HCT116 (cell line): ENCODE results near the gene SNX10. TPM values are rescaled to one million over a fixed set of nuclear protein-coding genes. Genes with fewer than 3 reads are reported as not detected.

Source experiments
- ATAC-seq: fragments of 200-7000 bp; cut with Tn5 transposase; 2 replicates; pipeline ENCODE4 v1.9.1; 2020; ENCODE audit warnings: mild to moderate bottlenecking, moderate library complexity
- BruUV-seq: library from RNA; stranded (reverse); fragments of 400-500 nt; replicated peaks from 2 replicates; lab custom pipeline; 2021; lab: Mats Ljungman, UMichigan
- CTCF ChIA-PET: fragments of 300-600 bp; sonication (Branson Sonifier 250); formaldehyde crosslinking; loops from one replicate; lab custom pipeline; 2021; ENCODE audit warnings: antibody characterized with exemption; lab: Charles Lee
- POLR2A ChIA-PET: fragments of 300-600, 350-600 bp; sonication (Branson Sonifier 250); formaldehyde crosslinking; loops from one replicate; lab custom pipeline; 2021; ENCODE audit warnings: antibody characterized with exemption; lab: Charles Lee
- RAD21 ChIA-PET, 2 experiments: fragments of 300-600 bp; sonication (Branson Sonifier 250); formaldehyde crosslinking; loops; one replicate each; lab custom pipeline; 2023; ENCODE audit warnings: low total read pairs in 2 of 2; ENCODE audit not compliant: uncharacterized antibody in 2 of 2, unreplicated experiment in 2 of 2, low non-redundant PET in 1 of 2; lab: Charles Lee
- DNase-seq: peaks from one replicate; pipeline ENCODE4 v3.0.0-alpha.2; 2010; ENCODE audit warnings: low read depth, low spot score
- H2AFZ ChIP-seq: fragments of 200-600 bp; shearing (Covaris generic), sonication (generic); 2 replicates; pipeline ENCODE4 v1.6.1; 2017; ENCODE audit warnings: low read depth, mixed run types, mixed read lengths, antibody characterized with exemption, low read length; ENCODE audit not compliant: poor library complexity, severe bottlenecking
- H3K27ac ChIP-seq: 2 replicates; pipeline ENCODE4 v1.5.1; 2012; ENCODE audit warnings: low read depth, low read length
- H3K27me3 ChIP-seq: fragments of 200-600 bp; sonication (generic); 2 replicates; pipeline ENCODE4 v1.6.1; 2016; ENCODE audit warnings: mixed run types, low read length, mixed read lengths; ENCODE audit not compliant: insufficient read depth
- H3K36me3 ChIP-seq, 2 experiments: fragments of 200-500 bp in 1 of 2; fragments of 200-600 bp in 1 of 2; sonication (Bioruptor generic) in 1 of 2; sonication (generic) in 1 of 2; 2 replicates each; pipeline versions ENCODE4 v1.5.1 to v1.6.1; 2014 to 2016; ENCODE audit warnings: low read length in 2 of 2, inconsistent platforms in 1 of 2, mixed read lengths in 1 of 2, mixed run types in 1 of 2; ENCODE audit not compliant: insufficient read depth in 2 of 2, control insufficient read depth in 1 of 2
- H3K4me1 ChIP-seq, 2 experiments: fragments of 200-600 bp in 1 of 2; sonication (generic) in 1 of 2; 2 replicates each; pipeline versions ENCODE4 v1.5.1 to v1.6.1; 2012 to 2017; ENCODE audit warnings: low read length in 2 of 2, inconsistent platforms in 1 of 2, mild to moderate bottlenecking in 1 of 2, mixed read lengths in 1 of 2, mixed run types in 1 of 2, moderate library complexity in 1 of 2; ENCODE audit not compliant: insufficient read depth in 2 of 2, control insufficient read depth in 1 of 2
- H3K4me2 ChIP-seq: fragments of 200-600 bp; sonication (generic); 2 replicates; pipeline ENCODE4 v1.6.1; 2017; ENCODE audit warnings: mixed run types, low read length, mixed read lengths
- H3K4me3 ChIP-seq, 2 experiments: fragments of 200-600 bp in 1 of 2; sonication (generic) in 1 of 2; replicated peaks in 1 of 2; 2 replicates each; pipeline ENCODE4 v1.5.1; 2011 to 2016; ENCODE audit warnings: low read length in 2 of 2, control low read depth in 1 of 2, low read depth in 1 of 2, mild to moderate bottlenecking in 1 of 2, mixed read lengths in 1 of 2, mixed run types in 1 of 2
- H3K79me2 ChIP-seq: fragments of 200-600 bp; sonication (generic); 2 replicates; pipeline ENCODE4 v1.6.1; 2017; ENCODE audit warnings: mild to moderate bottlenecking, mixed run types, low read length, moderate library complexity, mixed read lengths; ENCODE audit not compliant: insufficient read depth
- H3K9ac ChIP-seq: fragments of 200-600 bp; sonication (generic); 2 replicates; pipeline ENCODE4 v1.6.1; 2016; ENCODE audit warnings: low read length, mixed read lengths
- H3K9me2 ChIP-seq: fragments of 200-600 bp; sonication (generic), shearing (Covaris generic); 2 replicates; pipeline ENCODE4 v1.6.1; 2017; ENCODE audit warnings: mixed run types, mild to moderate bottlenecking, moderate library complexity; ENCODE audit not compliant: insufficient read depth
- H3K9me3 ChIP-seq, 2 experiments: fragments of 200-500 bp in 1 of 2; fragments of 200-600 bp in 1 of 2; sonication (Bioruptor generic) in 1 of 2; sonication (generic) in 1 of 2; 2 replicates each; pipeline ENCODE4 v1.6.1; 2014 to 2017; ENCODE audit warnings: low read length in 2 of 2, mixed read lengths in 2 of 2, inconsistent platforms in 1 of 2, low read depth in 1 of 2, mild to moderate bottlenecking in 1 of 2, mixed run types in 1 of 2, moderate library complexity in 1 of 2; ENCODE audit not compliant: control insufficient read depth in 1 of 2, insufficient read depth in 1 of 2
- H4K20me1 ChIP-seq: fragments of 200-600 bp; sonication (generic), shearing (Covaris generic); 2 replicates; pipeline ENCODE4 v1.6.1; 2017; ENCODE audit warnings: mixed run types, mild to moderate bottlenecking, moderate library complexity; ENCODE audit not compliant: insufficient read depth
- EGR1 ChIP-seq: IDR thresholded peaks from 2 replicates; pipeline ENCODE4 v1.6.1; 2012; ENCODE audit warnings: low read depth
- RAD21 ChIP-seq: IDR thresholded peaks from 2 replicates; pipeline ENCODE4 v1.6.1; 2012; ENCODE audit warnings: low read depth, mild to moderate bottlenecking
- TCF7L2 ChIP-seq: IDR thresholded peaks from 2 replicates; pipeline ENCODE4 v1.7.0; 2011; ENCODE audit warnings: borderline replicate concordance, inconsistent platforms; ENCODE audit not compliant: insufficient read depth, insufficient read length; ENCODE audit errors: extremely low read depth
- intact Hi-C: fragments of 100-400 bp; cut with micrococcal nuclease; formaldehyde crosslinking; loops from 2 replicates; pipeline ENCODE4 v1.10.0; 2022
- total RNA-seq: library from RNA; stranded (reverse); gene quantifications from one replicate; pipeline ENCODE4 v1.2.1, GENCODE V29; 2021; ENCODE audit not compliant: unreplicated experiment
- TF ChIP-seq, protein P1 (sequence below), 3 experiments: fragments of 200-600 bp in 1 of 3; sonication (generic) in 1 of 3; IDR thresholded peaks in 2 of 3; conservative IDR thresholded peaks in 1 of 3; 2 replicates each; pipeline ENCODE4 v1.5.1; 2012 to 2017; ENCODE audit warnings: low read depth in 2 of 3, low read length in 2 of 3, antibody characterized with exemption in 1 of 3, borderline replicate concordance in 1 of 3, control low read depth in 1 of 3, mild to moderate bottlenecking in 1 of 3, mixed read lengths in 1 of 3, mixed run types in 1 of 3, moderate library complexity in 1 of 3; ENCODE audit not compliant: insufficient read depth in 1 of 3
- TF ChIP-seq, protein P2 (sequence below): IDR thresholded peaks from 2 replicates; pipeline ENCODE4 v1.6.1; 2012

Gene SNX10
- total RNA-seq, 1 experiment from 2014 or later, result 26.9 TPM

DNA sequence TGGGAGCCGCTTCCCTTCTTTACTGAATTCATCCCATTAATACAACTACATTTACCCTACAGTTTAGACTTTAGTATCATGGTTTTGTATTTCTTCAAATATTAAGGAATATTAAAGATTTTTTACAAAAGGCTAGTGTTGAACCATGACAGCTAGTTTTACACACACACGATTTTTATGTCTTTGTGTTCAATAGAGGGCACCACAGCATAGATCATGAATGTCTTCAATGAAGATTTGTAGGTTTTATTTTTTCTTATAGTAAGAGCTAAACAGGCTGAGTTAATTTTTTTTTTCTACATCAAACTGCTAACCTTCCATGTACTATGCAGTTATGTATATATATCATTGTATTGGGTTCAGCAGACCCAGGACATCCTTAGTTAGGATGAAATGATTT is 76.9 kb downstream of the SNX10 start:
- DNase-seq (no peak), ATAC-seq (no peak)
- no peaks in the 10 kb centered on the region for H3K4me1 ChIP-seq
- H3K36me3 ChIP-seq, result peaks cover 2 to 6% of the 10 kb centered on the region in 2 experiments; a peak in 1 of 4 replicates
- POLR2A ChIA-PET, result interaction anchor here (1.6 kb wide), 1 partner anchor 793 kb away, joined by 3 read pairs; no protein-coding TSS in a partner anchor
- H3K9me2 ChIP-seq, result no peaks in the 10 kb centered on the region
- no peak for TF ChIP-seq EGR1
- TF ChIP-seq RAD21, result peak; percentile 50
- TF ChIP-seq, protein P1, sequence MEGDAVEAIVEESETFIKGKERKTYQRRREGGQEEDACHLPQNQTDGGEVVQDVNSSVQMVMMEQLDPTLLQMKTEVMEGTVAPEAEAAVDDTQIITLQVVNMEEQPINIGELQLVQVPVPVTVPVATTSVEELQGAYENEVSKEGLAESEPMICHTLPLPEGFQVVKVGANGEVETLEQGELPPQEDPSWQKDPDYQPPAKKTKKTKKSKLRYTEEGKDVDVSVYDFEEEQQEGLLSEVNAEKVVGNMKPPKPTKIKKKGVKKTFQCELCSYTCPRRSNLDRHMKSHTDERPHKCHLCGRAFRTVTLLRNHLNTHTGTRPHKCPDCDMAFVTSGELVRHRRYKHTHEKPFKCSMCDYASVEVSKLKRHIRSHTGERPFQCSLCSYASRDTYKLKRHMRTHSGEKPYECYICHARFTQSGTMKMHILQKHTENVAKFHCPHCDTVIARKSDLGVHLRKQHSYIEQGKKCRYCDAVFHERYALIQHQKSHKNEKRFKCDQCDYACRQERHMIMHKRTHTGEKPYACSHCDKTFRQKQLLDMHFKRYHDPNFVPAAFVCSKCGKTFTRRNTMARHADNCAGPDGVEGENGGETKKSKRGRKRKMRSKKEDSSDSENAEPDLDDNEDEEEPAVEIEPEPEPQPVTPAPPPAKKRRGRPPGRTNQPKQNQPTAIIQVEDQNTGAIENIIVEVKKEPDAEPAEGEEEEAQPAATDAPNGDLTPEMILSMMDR (IDR thresholded peaks at IDR 0.05 in 2 of 3, conservative IDR thresholded peaks at IDR 0.05 in 1 of 3; ENCODE audit: borderline replicate concordance in 1 of 3, insufficient read depth in 1 of 3, low read depth in 2 of 3, low read length in 2 of 3), result peak in 2 of 3 experiments; percentile 28 to 51; a peak in 4 of 6 replicates
- TF ChIP-seq, all 23 proteins: peak for 2
- CTCF ChIA-PET, result interaction anchor here (0.6 to 3.6 kb wide), 34 partner anchors 9 to 811 kb away, joined by 3 to 232 read pairs (median 5); partner anchors contain the start of gene SNX10
- Histone ChIP-seq H3K4me2 (no peak overlapping the region), H3K27ac (no peak overlapping the region), H3K9ac (no peak overlapping the region), H2AFZ (no peak overlapping the region), H3K27me3 (no peaks in the 10 kb centered on the region), H4K20me1 (no peaks in the 10 kb centered on the region), H3K9me3 (no peaks in the 10 kb centered on the region), H3K79me2 (no peaks in the 10 kb centered on the region), H3K4me3 (no peak overlapping the region)
- RAD21 ChIA-PET, result interaction anchor here (0.6 to 2.3 kb wide), 9 partner anchors 9 to 793 kb away, joined by 3 to 28 read pairs (median 5); no protein-coding TSS in a partner anchor
- BruUV-seq, result no TSS peak
- intact Hi-C loops, result no loop called here

DNA sequence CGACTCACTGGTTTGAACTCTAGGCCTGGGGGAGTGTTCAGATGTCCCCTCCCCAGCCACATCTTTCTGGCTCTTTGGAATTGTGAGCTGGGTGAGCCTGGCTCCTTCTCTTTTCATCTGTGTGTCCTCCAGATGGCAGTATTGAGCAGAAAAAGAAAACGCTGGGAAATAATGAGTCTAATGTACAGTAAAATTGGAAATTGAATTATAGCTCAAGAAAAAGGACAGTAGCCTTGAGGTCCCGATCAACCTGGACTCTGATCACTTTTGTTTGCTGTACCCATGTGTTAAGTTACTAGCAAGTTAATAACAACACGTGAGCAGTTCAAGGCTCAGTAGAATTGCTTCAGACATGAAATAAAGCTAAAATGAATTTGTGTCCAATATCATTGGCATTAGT is 77.9 kb downstream of the SNX10 start:
- no peaks in the 10 kb centered on the region for H3K27me3 ChIP-seq
- H3K4me1 ChIP-seq, result no peaks in the 10 kb centered on the region
- TF ChIP-seq TCF7L2, result no peak
- TF ChIP-seq, protein P1 (IDR thresholded peaks at IDR 0.05 in 2 of 3, conservative IDR thresholded peaks at IDR 0.05 in 1 of 3; ENCODE audit: borderline replicate concordance in 1 of 3, insufficient read depth in 1 of 3, low read depth in 2 of 3, low read length in 2 of 3), result peak; percentile 70 to 93 (median 73)
- TF ChIP-seq RAD21, result peak; percentile 83
- TF ChIP-seq, protein P2, sequence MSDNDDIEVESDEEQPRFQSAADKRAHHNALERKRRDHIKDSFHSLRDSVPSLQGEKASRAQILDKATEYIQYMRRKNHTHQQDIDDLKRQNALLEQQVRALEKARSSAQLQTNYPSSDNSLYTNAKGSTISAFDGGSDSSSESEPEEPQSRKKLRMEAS, result no peak
- no TSS peak for BruUV-seq
- no peaks in the 10 kb centered on the region for H3K9me2 ChIP-seq
- H3K4me2 ChIP-seq, result no peak overlapping the region
- H3K4me3 ChIP-seq, result no peak overlapping the region
- H4K20me1 ChIP-seq, result no peaks in the 10 kb centered on the region
- peaks cover 2 to 6% of the 10 kb centered on the region in 2 experiments; a peak in 1 of 4 replicates for H3K36me3 ChIP-seq
- no peaks in the 10 kb centered on the region for H3K79me2 ChIP-seq
- ATAC-seq (peak; percentile 83), DNase-seq (peak; percentile 21)
- no peak overlapping the region for H2AFZ ChIP-seq
- POLR2A ChIA-PET, result interaction anchor here (1.0 to 1.6 kb wide), 3 partner anchors 298 to 791 kb away, joined by 3 to 5 read pairs (median 3); no protein-coding TSS in a partner anchor
- CTCF ChIA-PET, result interaction anchor here (0.5 to 3.6 kb wide), 43 partner anchors 9 to 810 kb away, joined by 3 to 232 read pairs (median 5); no protein-coding TSS in a partner anchor
- no peak overlapping the region for H3K9ac ChIP-seq
- RAD21 ChIA-PET, result interaction anchor here (0.6 to 2.3 kb wide), 12 partner anchors 131 to 792 kb away, joined by 3 to 28 read pairs (median 5); no protein-coding TSS in a partner anchor
- H3K27ac ChIP-seq, result no peak overlapping the region
- no peaks in the 10 kb centered on the region for H3K9me3 ChIP-seq
- intact Hi-C loops, result loop anchor here (1.0 kb wide), 2 partner anchors 298 to 792 kb away; no protein-coding TSS in a partner anchor
